ENCODE data around the gene MEIS1. TPM values are rescaled to one million over a fixed set of nuclear protein-coding genes. Genes with fewer than 3 reads are reported as not detected.

Gene MEIS1
- total RNA-seq, 1 experiment from 2014 or later: 4.1 TPM

DNA sequence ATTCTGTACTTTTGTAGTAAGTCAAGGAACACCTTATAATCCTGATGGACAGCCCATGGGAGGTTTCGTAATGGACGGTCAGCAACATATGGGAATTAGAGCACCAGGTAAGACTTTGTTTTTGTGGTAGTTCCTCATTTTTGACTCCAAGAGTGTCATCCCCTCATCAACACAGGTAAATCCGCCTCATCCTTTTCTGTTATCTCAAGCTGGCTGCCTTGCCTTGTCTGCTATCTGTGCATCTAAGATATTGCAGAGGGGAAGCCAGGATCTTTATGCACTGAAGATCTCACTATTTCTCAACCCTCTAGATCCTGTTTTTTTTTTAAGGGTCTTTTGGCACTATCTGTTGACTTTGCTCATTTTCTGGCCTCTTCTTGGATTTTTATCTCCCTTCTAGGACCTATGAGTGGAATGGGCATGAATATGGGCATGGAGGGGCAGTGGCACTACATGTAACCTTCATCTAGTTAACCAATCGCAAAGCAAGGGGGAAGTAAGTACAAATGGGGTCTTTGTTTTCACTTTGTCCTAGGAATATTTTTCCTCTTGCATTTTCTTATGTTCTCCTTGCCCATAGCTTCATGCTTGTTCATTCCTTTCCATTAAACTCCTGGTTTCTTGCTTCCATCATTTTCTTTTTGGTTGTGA is 133.8 kb downstream of the MEIS1 start:
- H3K27me3 ChIP-seq (ENCODE audit: low read length): no peaks in the 10 kb centered on the region
- H3K9me3 ChIP-seq (ENCODE audit: low read length): no peaks in the 10 kb centered on the region
- CTCF ChIA-PET: no interaction called here
- no peak for DNase-seq
- ATAC-seq: no peak
- H3K36me3 ChIP-seq (ENCODE audit: low read depth, low read length): no peaks in the 10 kb centered on the region
- H3K9me2 ChIP-seq (replicated peaks; ENCODE audit: low read length): no peaks in the 10 kb centered on the region
- no peak overlapping the region for H3K9ac ChIP-seq (ENCODE audit: low read length)
- no peak overlapping the region for H3K27ac ChIP-seq (ENCODE audit: low read length)
- no peaks in the 10 kb centered on the region for H3K79me2 ChIP-seq (ENCODE audit: low read length)
- H3K4me3 ChIP-seq (ENCODE audit: low read length): no peak overlapping the region
- intact Hi-C loops (cut with micrococcal nuclease): no loop called here
- no peak for TF ChIP-seq EZH2phosphoT487 (IDR thresholded peaks at IDR 0.05; ENCODE audit: borderline replicate concordance, low read length)
- TF ChIP-seq EZH2 (IDR thresholded peaks at IDR 0.05; ENCODE audit: low read length, unreplicated experiment): no peak
- TF ChIP-seq, protein P1, sequence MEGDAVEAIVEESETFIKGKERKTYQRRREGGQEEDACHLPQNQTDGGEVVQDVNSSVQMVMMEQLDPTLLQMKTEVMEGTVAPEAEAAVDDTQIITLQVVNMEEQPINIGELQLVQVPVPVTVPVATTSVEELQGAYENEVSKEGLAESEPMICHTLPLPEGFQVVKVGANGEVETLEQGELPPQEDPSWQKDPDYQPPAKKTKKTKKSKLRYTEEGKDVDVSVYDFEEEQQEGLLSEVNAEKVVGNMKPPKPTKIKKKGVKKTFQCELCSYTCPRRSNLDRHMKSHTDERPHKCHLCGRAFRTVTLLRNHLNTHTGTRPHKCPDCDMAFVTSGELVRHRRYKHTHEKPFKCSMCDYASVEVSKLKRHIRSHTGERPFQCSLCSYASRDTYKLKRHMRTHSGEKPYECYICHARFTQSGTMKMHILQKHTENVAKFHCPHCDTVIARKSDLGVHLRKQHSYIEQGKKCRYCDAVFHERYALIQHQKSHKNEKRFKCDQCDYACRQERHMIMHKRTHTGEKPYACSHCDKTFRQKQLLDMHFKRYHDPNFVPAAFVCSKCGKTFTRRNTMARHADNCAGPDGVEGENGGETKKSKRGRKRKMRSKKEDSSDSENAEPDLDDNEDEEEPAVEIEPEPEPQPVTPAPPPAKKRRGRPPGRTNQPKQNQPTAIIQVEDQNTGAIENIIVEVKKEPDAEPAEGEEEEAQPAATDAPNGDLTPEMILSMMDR (conservative IDR thresholded peaks at IDR 0.05; ENCODE audit: low read depth, low read length): no peak
- POLR2A ChIA-PET (ENCODE audit: unreplicated experiment): interaction anchor here (0.6 kb wide), 1 partner anchor 142 kb away, joined by 4 read pairs; no protein-coding TSS in a partner anchor
- H3F3A ChIP-seq (ENCODE audit: low read length, unreplicated experiment): no peaks in the 10 kb centered on the region
- no peaks in the 10 kb centered on the region for H4K20me1 ChIP-seq (ENCODE audit: low read length)
- H3K4me2 ChIP-seq (ENCODE audit: low read length): no peak overlapping the region
- no peak overlapping the region for H2AFZ ChIP-seq (ENCODE audit: low read length)
- no peaks in the 10 kb centered on the region for H3K4me1 ChIP-seq (ENCODE audit: insufficient read depth, low read length)
- BruUV-seq (replicated peaks): no TSS peak

DNA sequence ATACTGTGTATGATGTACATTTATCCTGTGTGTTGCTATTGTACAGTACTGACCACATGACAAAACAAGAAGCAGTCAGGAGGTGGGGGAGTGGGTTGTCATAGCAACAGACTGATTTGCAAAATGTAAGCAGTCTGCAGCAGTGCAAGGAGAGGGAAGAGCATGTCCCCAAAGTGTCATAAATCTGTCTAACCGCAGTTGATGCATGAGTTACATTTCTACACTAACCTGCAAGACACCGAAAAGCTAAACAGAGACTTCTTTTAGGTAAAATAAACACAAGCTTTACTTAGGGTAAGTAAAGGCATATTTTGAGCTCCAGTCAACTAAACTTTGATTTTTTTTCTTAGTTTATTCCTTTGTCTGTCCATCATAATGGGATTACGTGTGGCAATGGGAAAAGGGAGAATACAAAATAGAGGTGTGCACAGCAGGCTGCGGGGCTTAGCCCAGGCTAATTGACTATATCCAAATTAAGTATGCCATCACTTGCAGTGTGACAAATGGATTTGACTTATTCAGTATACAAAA is 134.5 kb downstream of the MEIS1 start:
- no peak overlapping the region for H2AFZ ChIP-seq (ENCODE audit: low read length)
- H3K4me3 ChIP-seq (ENCODE audit: low read length): no peak overlapping the region
- no peaks in the 10 kb centered on the region for H3K79me2 ChIP-seq (ENCODE audit: low read length)
- H3K36me3 ChIP-seq (ENCODE audit: low read depth, low read length): no peaks in the 10 kb centered on the region
- TF ChIP-seq EZH2phosphoT487 (IDR thresholded peaks at IDR 0.05; ENCODE audit: borderline replicate concordance, low read length): no peak
- TF ChIP-seq, protein P1 (conservative IDR thresholded peaks at IDR 0.05; ENCODE audit: low read depth, low read length): no peak
- TF ChIP-seq EZH2 (IDR thresholded peaks at IDR 0.05; ENCODE audit: low read length, unreplicated experiment): no peak
- DNase-seq (no peak), ATAC-seq (no peak)
- no peak overlapping the region for H3K4me2 ChIP-seq (ENCODE audit: low read length)
- no peaks in the 10 kb centered on the region for H3K9me3 ChIP-seq (ENCODE audit: low read length)
- no peaks in the 10 kb centered on the region for H3K4me1 ChIP-seq (ENCODE audit: insufficient read depth, low read length)
- ChIA-PET POLR2A (ENCODE audit: unreplicated experiment) (no interaction called here), CTCF (interaction anchor here (1.5 kb wide), 1 partner anchor 140 kb away, joined by 4 read pairs; no protein-coding TSS in a partner anchor)
- H3K27me3 ChIP-seq (ENCODE audit: low read length): no peaks in the 10 kb centered on the region
- H3K9me2 ChIP-seq (replicated peaks; ENCODE audit: low read length): no peaks in the 10 kb centered on the region
- no peak overlapping the region for H3K27ac ChIP-seq (ENCODE audit: low read length)
- no peak overlapping the region for H3K9ac ChIP-seq (ENCODE audit: low read length)
- H4K20me1 ChIP-seq (ENCODE audit: low read length): no peaks in the 10 kb centered on the region
- intact Hi-C loops (cut with micrococcal nuclease): no loop called here
- no peaks in the 10 kb centered on the region for H3F3A ChIP-seq (ENCODE audit: low read length, unreplicated experiment)
- no TSS peak for BruUV-seq (replicated peaks)

DNA sequence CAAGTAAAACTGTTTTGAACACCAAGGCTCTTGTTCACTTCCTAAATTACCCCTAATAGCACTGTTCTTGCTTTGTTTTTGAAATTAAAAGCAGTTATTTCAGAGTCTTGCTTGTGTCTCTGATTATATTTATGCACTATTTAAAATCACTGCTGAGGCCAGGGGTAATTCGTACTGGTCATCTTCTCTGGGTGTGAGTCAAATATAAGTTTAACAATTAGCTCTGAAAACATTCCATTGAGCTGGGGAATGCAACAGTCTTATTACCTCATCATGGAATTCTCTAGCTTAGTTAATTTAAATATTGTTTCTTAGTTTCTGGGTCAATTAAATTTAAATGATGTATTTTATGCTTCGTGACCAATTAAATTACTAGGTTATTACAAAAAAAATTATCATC is 135.0 kb downstream of the MEIS1 start:
- no peaks in the 10 kb centered on the region for H3K9me3 ChIP-seq (ENCODE audit: low read length)
- no peaks in the 10 kb centered on the region for H3K4me1 ChIP-seq (ENCODE audit: insufficient read depth, low read length)
- no peak overlapping the region for H2AFZ ChIP-seq (ENCODE audit: low read length)
- no peaks in the 10 kb centered on the region for H3K27me3 ChIP-seq (ENCODE audit: low read length)
- no peak overlapping the region for H3K4me2 ChIP-seq (ENCODE audit: low read length)
- H4K20me1 ChIP-seq (ENCODE audit: low read length): no peaks in the 10 kb centered on the region
- H3F3A ChIP-seq (ENCODE audit: low read length, unreplicated experiment): no peaks in the 10 kb centered on the region
- no peak overlapping the region for H3K27ac ChIP-seq (ENCODE audit: low read length)
- H3K9ac ChIP-seq (ENCODE audit: low read length): no peak overlapping the region
- no peaks in the 10 kb centered on the region for H3K79me2 ChIP-seq (ENCODE audit: low read length)
- no TSS peak for BruUV-seq (replicated peaks)
- intact Hi-C loops (cut with micrococcal nuclease): loop anchor here (10.0 kb wide), 3 partner anchors 655 to 925 kb away; no protein-coding TSS in a partner anchor
- H3K36me3 ChIP-seq (ENCODE audit: low read depth, low read length): no peaks in the 10 kb centered on the region
- POLR2A ChIA-PET (ENCODE audit: unreplicated experiment): no interaction called here
- TF ChIP-seq EZH2 (IDR thresholded peaks at IDR 0.05; ENCODE audit: low read length, unreplicated experiment): no peak
- TF ChIP-seq, protein P1 (conservative IDR thresholded peaks at IDR 0.05; ENCODE audit: low read depth, low read length): no peak
- TF ChIP-seq EZH2phosphoT487 (IDR thresholded peaks at IDR 0.05; ENCODE audit: borderline replicate concordance, low read length): no peak
- no peaks in the 10 kb centered on the region for H3K9me2 ChIP-seq (replicated peaks; ENCODE audit: low read length)
- H3K4me3 ChIP-seq (ENCODE audit: low read length): no peak overlapping the region
- ATAC-seq (no peak), DNase-seq (no peak)
- CTCF ChIA-PET: interaction anchor here (1.5 kb wide), 1 partner anchor 141 kb away, joined by 4 read pairs; no protein-coding TSS in a partner anchor
